B cell (primary cell): ENCODE results near the gene SEMA4D. TPM values are rescaled to one million over a fixed set of nuclear protein-coding genes. Genes with fewer than 3 reads are reported as not detected.

Experiments
- ATAC-seq: fragments of 200-7000 bp; cut with Tn5 transposase; one replicate; pipeline ENCODE4 v1.10.0; 2021; ENCODE audit warnings: low read depth, mild to moderate bottlenecking, moderate number of reproducible peaks, moderate library complexity
- CTCF ChIA-PET: fragments of 350-600 bp; sonication (Branson Sonifier 250); formaldehyde crosslinking; loops from one replicate; lab custom pipeline; 2021; ENCODE audit warnings: antibody characterized with exemption, inconsistent platforms; lab: Charles Lee
- POLR2A ChIA-PET: fragments of 350-600 bp; sonication (Branson Sonifier 250); formaldehyde crosslinking; loops from one replicate; lab custom pipeline; 2021; ENCODE audit warnings: antibody characterized with exemption; lab: Charles Lee
- DNase-seq: peaks from one replicate; pipeline ENCODE4 v3.0.0; 2013
- H2AFZ ChIP-seq: 2 replicates; pipeline ENCODE4 v1.6.1; 2012; ENCODE audit warnings: mild to moderate bottlenecking, low read depth, low read length; ENCODE audit not compliant: insufficient read depth, poor library complexity, severe bottlenecking
- H3K27ac ChIP-seq, 2 donors: 1 replicate in 1 of 2; 2 replicates in 1 of 2; pipeline ENCODE4 v1.5.1; 2012 to 2013; ENCODE audit warnings: low read length in 2 of 2, mild to moderate bottlenecking in 2 of 2, moderate library complexity in 1 of 2
- H3K27me3 ChIP-seq, 4 experiments: fragments of 200-600 bp in 1 of 4; sonication (generic) in 1 of 4; replicated peaks in 1 of 4; 1 replicate in 2 of 4; 2 replicates in 2 of 4; pipeline versions ENCODE4 v1.6.1 to v1.7.0; 2013 to 2016; ENCODE audit warnings: low read length in 3 of 4, mild to moderate bottlenecking in 2 of 4, mixed read lengths in 1 of 4, moderate library complexity in 1 of 4; ENCODE audit not compliant: insufficient read depth in 4 of 4, control insufficient read depth in 3 of 4; ENCODE audit errors: control extremely low read depth in 1 of 4
- H3K36me3 ChIP-seq, 2 experiments: replicated peaks in 1 of 2; 1 replicate in 1 of 2; 2 replicates in 1 of 2; pipeline versions ENCODE4 v1.6.1 to v1.7.1; 2013; ENCODE audit warnings: low read length in 1 of 2; ENCODE audit not compliant: insufficient read depth in 2 of 2, control insufficient read depth in 1 of 2; ENCODE audit errors: control extremely low read depth in 1 of 2, extremely low read depth in 1 of 2
- H3K4me1 ChIP-seq, 2 donors: fragments of 200-600 bp in 1 of 2; sonication (generic) in 1 of 2; 1 replicate in 1 of 2; 2 replicates in 1 of 2; pipeline versions ENCODE4 v1.5.1 to v1.6.1; 2013 to 2017; ENCODE audit warnings: low read length in 2 of 2; ENCODE audit not compliant: control insufficient read depth in 2 of 2, insufficient read depth in 2 of 2
- H3K4me2 ChIP-seq: replicated peaks from 2 replicates; pipeline ENCODE3; 2012; ENCODE audit warnings: mild to moderate bottlenecking, low read depth, low read length; ENCODE audit not compliant: poor library complexity, severe bottlenecking
- H3K4me3 ChIP-seq, 5 experiments: fragments of 200-600 bp in 1 of 5; sonication (generic) in 1 of 5; 1 replicate in 3 of 5; 2 replicates in 2 of 5; pipeline versions ENCODE4 v1.5.1 to v1.7.0; 2011 to 2016; ENCODE audit warnings: low read length in 4 of 5, mild to moderate bottlenecking in 4 of 5, low read depth in 2 of 5, control low read depth in 1 of 5, moderate library complexity in 1 of 5; ENCODE audit not compliant: insufficient read depth in 1 of 5; ENCODE audit errors: control extremely low read depth in 1 of 5, extremely low read depth in 1 of 5
- H3K79me2 ChIP-seq: fragments of 200-600 bp; sonication (generic); one replicate; pipeline ENCODE4 v1.6.0; 2016; ENCODE audit warnings: low read length; ENCODE audit not compliant: control insufficient read depth, insufficient read depth
- H3K9ac ChIP-seq: fragments of 200-600 bp; sonication (generic); 2 replicates; pipeline ENCODE4 v1.6.1; 2017; ENCODE audit warnings: mild to moderate bottlenecking, low read length, moderate library complexity
- H3K9me3 ChIP-seq, 3 donors: one replicate each; pipeline versions ENCODE4 v1.6.1 to v1.7.1; 2013; ENCODE audit warnings: low read length in 2 of 3; ENCODE audit not compliant: control insufficient read depth in 2 of 3, insufficient read depth in 1 of 3; ENCODE audit errors: control extremely low read depth in 1 of 3
- H4K20me1 ChIP-seq: 2 replicates; pipeline ENCODE4 v1.6.0; 2012; ENCODE audit warnings: mild to moderate bottlenecking, low read length; ENCODE audit not compliant: insufficient read depth, control insufficient read depth, poor library complexity, severe bottlenecking
- H3K27ac Mint-ChIP-seq: one replicate; pipeline ENCODE4 v1.8.0; 2021; ENCODE audit warnings: mixed read lengths
- H3K27me3 Mint-ChIP-seq: one replicate; pipeline ENCODE4 v1.8.0; 2021; ENCODE audit warnings: mixed read lengths
- H3K4me1 Mint-ChIP-seq: one replicate; pipeline ENCODE4 v1.8.0; 2021; ENCODE audit warnings: mixed read lengths
- H3K4me3 Mint-ChIP-seq: one replicate; pipeline ENCODE4 v1.8.0; 2021; ENCODE audit warnings: mixed read lengths
- H3K9me3 Mint-ChIP-seq: one replicate; pipeline ENCODE4 v1.8.0; 2022; ENCODE audit warnings: mixed read lengths; ENCODE audit not compliant: insufficient read depth
- CTCF ChIP-seq: fragments of 200-600 bp; IDR thresholded peaks from one replicate; pipeline ENCODE4 v1.8.0; 2022; ENCODE audit warnings: antibody characterized with exemption, mild to moderate bottlenecking
- EZH2 ChIP-seq: IDR thresholded peaks from 2 replicates; pipeline ENCODE4 v1.6.1; 2012; ENCODE audit warnings: borderline replicate concordance, low read depth, mild to moderate bottlenecking, moderate library complexity, low read length; ENCODE audit not compliant: insufficient read depth, poor library complexity, severe bottlenecking
- WGBS: methylation state at CpG from one replicate; pipeline ENCODE4 v1.1.5; 2013; ENCODE audit warnings: missing lambda C conversion rate; ENCODE audit not compliant: insufficient coverage; 5-methylcytosine and 5-hydroxymethylcytosine counted together
- intact Hi-C: fragments of 100-400 bp; cut with micrococcal nuclease; formaldehyde crosslinking; loops from one replicate; pipeline ENCODE4 v1.10.0; 2022
- polyA plus RNA-seq: library from polyadenylated mRNA; depleted of rRNA; stranded (reverse); fragments of >200 nt; gene quantifications from 2 replicates; pipeline ENCODE4 v1.2.3, GENCODE V29; 2012
- total RNA-seq, 2 donors: library from RNA; stranded (reverse); fragments of 120-200 nt in 1 of 2; gene quantifications; 1 replicate in 1 of 2; 2 replicates in 1 of 2; pipeline versions ENCODE4 v1.2.3 to v1.2.4, GENCODE V29; 2013 to 2022

SEMA4D gene
- total and polyA plus RNA-seq, 2 donors (not counting 1 experiment from before 2014, with no cell fraction given): 53.6 to 231 TPM

- Mint-ChIP-seq H3K9me3 (no peaks in the 10 kb centered on the region), H3K27ac (peak overlapping the region; percentile 10), H3K27me3 (no peaks in the 10 kb centered on the region), H3K4me3 (no peak overlapping the region), H3K4me1 (peaks cover 37% of the 10 kb centered on the region)
- Histone ChIP-seq H3K27me3 (no peaks in the 10 kb centered on the region), H2AFZ (no peak overlapping the region), H3K36me3 (peaks cover 0 to 71% of the 10 kb centered on the region in 2 experiments), H3K4me2 (no peak overlapping the region), H3K4me1 (peaks cover 11 to 36% of the 10 kb centered on the region in 2 donors), H4K20me1 (peaks cover 5% of the 10 kb centered on the region), H3K79me2 (no peaks in the 10 kb centered on the region), H3K27ac (no peak overlapping the region), H3K9ac (no peak overlapping the region), H3K4me3 (no peak overlapping the region), H3K9me3 (no peaks in the 10 kb centered on the region)
- POLR2A ChIA-PET: no interaction called here
- CTCF ChIA-PET: interaction anchor here (0.8 to 2.4 kb wide), 3 partner anchors 14 to 169 kb away, joined by 3 to 15 read pairs (median 3); no protein-coding TSS in a partner anchor
- WGBS: 88% methylated on average over 12 of the region's 14 CpGs
- DNase-seq: no peak
- no peak for ATAC-seq
- intact Hi-C loops: no loop called here
- TF ChIP-seq EZH2 (no peak), CTCF (no peak)
These were observed 118.3 kb downstream of the SEMA4D start for GRCh38 chr9:89379508-89380115.

GRCh38 chr9:89379031-89379430, 118.9 kb downstream of the SEMA4D start:
- H3K27me3 Mint-ChIP-seq: no peaks in the 10 kb centered on the region
- Histone ChIP-seq H3K9ac (no peak overlapping the region), H3K4me1 (peaks cover 11 to 42% of the 10 kb centered on the region in 2 donors), H3K27me3 (no peaks in the 10 kb centered on the region), H4K20me1 (peaks cover 5% of the 10 kb centered on the region), H3K36me3 (peaks cover 0 to 65% of the 10 kb centered on the region in 2 experiments), H3K4me3 (no peak overlapping the region), H2AFZ (no peak overlapping the region), H3K27ac (no peak overlapping the region), H3K9me3 (no peaks in the 10 kb centered on the region), H3K4me2 (no peak overlapping the region), H3K79me2 (no peaks in the 10 kb centered on the region)
- no peak for DNase-seq
- no peaks in the 10 kb centered on the region for H3K9me3 Mint-ChIP-seq
- no peak overlapping the region for H3K27ac Mint-ChIP-seq
- TF ChIP-seq CTCF (no peak), EZH2 (no peak)
- ATAC-seq: no peak
- 97% methylated on average over 14 of the region's 14 CpGs for WGBS
- POLR2A ChIA-PET: no interaction called here
- H3K4me3 Mint-ChIP-seq: no peak overlapping the region
- intact Hi-C loops: no loop called here
- peaks cover 42% of the 10 kb centered on the region for H3K4me1 Mint-ChIP-seq
- CTCF ChIA-PET: interaction anchor here (2.4 kb wide), 1 partner anchor 170 kb away, joined by 15 read pairs; no protein-coding TSS in a partner anchor
